ENCODE data around the gene EHD4.

Gene EHD4

GRCh38 chr15:42012928-42013482 is 40.6 kb upstream of the EHD4 start:
- no peak for DNase-seq (ENCODE audit: low read depth)
- H3K4me3 ChIP-seq (ENCODE audit: low read length), result no peak overlapping the region
- no peak for TF ChIP-seq CTCF (conservative IDR thresholded peaks at IDR 0.05; ENCODE audit: low read depth, low read length)

GRCh38 chr15:42012241-42012640 is 39.9 kb upstream of the EHD4 start:
- TF ChIP-seq CTCF (conservative IDR thresholded peaks at IDR 0.05; ENCODE audit: low read depth, low read length), result no peak
- no peak overlapping the region for H3K4me3 ChIP-seq (ENCODE audit: low read length)
- no peak for DNase-seq (ENCODE audit: low read depth)

GRCh38 chr15:42011074-42011473 is 38.7 kb upstream of the EHD4 start:
- TF ChIP-seq CTCF (conservative IDR thresholded peaks at IDR 0.05; ENCODE audit: low read depth, low read length), result no peak
- DNase-seq (ENCODE audit: low read depth), result no peak
- H3K4me3 ChIP-seq (ENCODE audit: low read length), result no peak overlapping the region

- no peak for TF ChIP-seq CTCF (conservative IDR thresholded peaks at IDR 0.05; ENCODE audit: low read depth, low read length)
- no peak for DNase-seq (ENCODE audit: low read depth)
- no peak overlapping the region for H3K4me3 ChIP-seq (ENCODE audit: low read length)
Observed at GRCh38 chr15:42010434-42010833, 38.1 kb upstream of the EHD4 start.

- no peak for TF ChIP-seq CTCF (conservative IDR thresholded peaks at IDR 0.05; ENCODE audit: low read depth, low read length)
- DNase-seq (ENCODE audit: low read depth), result no peak
- H3K4me3 ChIP-seq (ENCODE audit: low read length), result no peak overlapping the region
Observed at GRCh38 chr15:42009474-42009873, 37.1 kb upstream of the EHD4 start.

- no peak overlapping the region for H3K4me3 ChIP-seq (ENCODE audit: low read length)
- no peak for TF ChIP-seq CTCF (conservative IDR thresholded peaks at IDR 0.05; ENCODE audit: low read depth, low read length)
Observed at GRCh38 chr15:42009022-42009421, 36.7 kb upstream of the EHD4 start.

GRCh38 chr15:42007386-42007785 is 35.0 kb upstream of the EHD4 start:
- no peak overlapping the region for H3K4me3 ChIP-seq (ENCODE audit: low read length)
- TF ChIP-seq CTCF (conservative IDR thresholded peaks at IDR 0.05; ENCODE audit: low read depth, low read length), result no peak
- no peak for DNase-seq (ENCODE audit: low read depth)

More at GRCh38 chr15:42009022-42009421, 36.7 kb upstream of the EHD4 start:
- no peak for DNase-seq (ENCODE audit: low read depth)
